ENCODE results near the gene DUSP8. TPM values are rescaled to one million over a fixed set of nuclear protein-coding genes. Genes with fewer than 3 reads are reported as not detected.

DUSP8 gene
- total and polyA plus RNA-seq, 8 donors, result 0.80 to 21.8 (median 1.7) TPM

DNA sequence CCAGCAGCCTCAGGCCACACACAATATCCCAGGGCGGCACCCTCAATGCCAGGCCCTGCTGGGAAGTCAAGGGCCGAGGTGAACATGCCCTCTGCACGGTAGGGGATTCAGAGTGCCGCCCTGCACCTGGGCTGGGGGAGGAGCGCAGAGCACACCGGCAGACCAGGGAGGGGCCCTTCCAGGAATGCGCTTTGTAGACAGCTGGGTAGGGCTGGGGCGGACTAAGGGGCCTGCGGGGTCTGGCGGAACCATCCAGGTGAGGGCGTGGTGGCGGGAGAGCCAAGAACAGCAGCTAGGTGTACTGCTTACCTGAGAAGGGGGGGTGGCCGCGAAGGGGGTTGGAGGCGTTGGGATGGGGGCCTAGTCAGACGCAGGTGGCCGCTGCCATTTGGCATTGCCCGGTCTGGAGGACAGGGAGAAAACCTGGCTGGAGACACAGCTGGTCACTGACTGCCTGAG, 26.0 kb downstream of the DUSP8 start:
- intact Hi-C loops (cut with DNase I), result no loop called here
- peaks cover 17 to 60% of the 10 kb centered on the region in 2 donors for H3K27me3 ChIP-seq

DNA sequence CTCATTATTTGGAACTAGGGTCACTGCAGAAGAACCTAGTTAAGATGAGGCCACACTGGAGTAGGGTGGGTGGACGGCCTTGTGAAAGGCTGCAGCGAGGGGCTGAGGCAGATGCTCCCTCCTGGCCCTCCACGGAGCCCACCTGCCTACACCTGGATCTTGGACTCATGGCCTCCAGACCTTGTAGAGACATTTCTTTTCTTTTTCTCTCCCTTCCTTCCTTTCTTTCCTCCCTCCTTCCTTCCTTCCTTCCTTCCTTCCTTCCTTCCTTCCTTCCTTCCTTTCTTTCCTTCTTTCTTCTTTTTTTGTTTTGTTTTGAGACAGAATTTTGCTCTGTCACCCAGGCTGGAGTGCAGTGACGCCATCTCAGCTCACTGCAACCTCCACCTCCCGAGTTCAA, 26.6 kb downstream of the DUSP8 start:
- H3K4me3 ChIP-seq, result no peak overlapping the region
- H3K27ac ChIP-seq, result no peak overlapping the region
- H3K27me3 ChIP-seq, result peaks cover 17 to 60% of the 10 kb centered on the region in 2 donors
- DNase-seq (peak in 1 of 4 donors; percentile 26), ATAC-seq (no peak)
- no peaks in the 10 kb centered on the region for H3K36me3 ChIP-seq
- no peaks in the 10 kb centered on the region for H3K9me3 ChIP-seq
- H3K4me1 ChIP-seq, result peaks cover 13 to 25% of the 10 kb centered on the region in 2 donors
- intact Hi-C loops (cut with DNase I), result no loop called here
- TF ChIP-seq, protein P1, sequence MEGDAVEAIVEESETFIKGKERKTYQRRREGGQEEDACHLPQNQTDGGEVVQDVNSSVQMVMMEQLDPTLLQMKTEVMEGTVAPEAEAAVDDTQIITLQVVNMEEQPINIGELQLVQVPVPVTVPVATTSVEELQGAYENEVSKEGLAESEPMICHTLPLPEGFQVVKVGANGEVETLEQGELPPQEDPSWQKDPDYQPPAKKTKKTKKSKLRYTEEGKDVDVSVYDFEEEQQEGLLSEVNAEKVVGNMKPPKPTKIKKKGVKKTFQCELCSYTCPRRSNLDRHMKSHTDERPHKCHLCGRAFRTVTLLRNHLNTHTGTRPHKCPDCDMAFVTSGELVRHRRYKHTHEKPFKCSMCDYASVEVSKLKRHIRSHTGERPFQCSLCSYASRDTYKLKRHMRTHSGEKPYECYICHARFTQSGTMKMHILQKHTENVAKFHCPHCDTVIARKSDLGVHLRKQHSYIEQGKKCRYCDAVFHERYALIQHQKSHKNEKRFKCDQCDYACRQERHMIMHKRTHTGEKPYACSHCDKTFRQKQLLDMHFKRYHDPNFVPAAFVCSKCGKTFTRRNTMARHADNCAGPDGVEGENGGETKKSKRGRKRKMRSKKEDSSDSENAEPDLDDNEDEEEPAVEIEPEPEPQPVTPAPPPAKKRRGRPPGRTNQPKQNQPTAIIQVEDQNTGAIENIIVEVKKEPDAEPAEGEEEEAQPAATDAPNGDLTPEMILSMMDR (IDR thresholded peaks at IDR 0.05), result no peak

More for the DNA sequence above, 26.0 kb downstream of the DUSP8 start:
- Histone ChIP-seq H3K4me3 (no peak overlapping the region), H3K36me3 (no peaks in the 10 kb centered on the region), H3K27ac (peak overlapping the region in 1 of 2 donors; percentile 3), H3K4me1 (peaks cover 13 to 25% of the 10 kb centered on the region in 2 donors), H3K9me3 (no peaks in the 10 kb centered on the region)
- ATAC-seq (peak; percentile 43), DNase-seq (peak in 3 of 4 donors; percentile 45 to 63 (median 56))
- TF ChIP-seq, protein P1 (IDR thresholded peaks at IDR 0.05), result no peak

DNA sequence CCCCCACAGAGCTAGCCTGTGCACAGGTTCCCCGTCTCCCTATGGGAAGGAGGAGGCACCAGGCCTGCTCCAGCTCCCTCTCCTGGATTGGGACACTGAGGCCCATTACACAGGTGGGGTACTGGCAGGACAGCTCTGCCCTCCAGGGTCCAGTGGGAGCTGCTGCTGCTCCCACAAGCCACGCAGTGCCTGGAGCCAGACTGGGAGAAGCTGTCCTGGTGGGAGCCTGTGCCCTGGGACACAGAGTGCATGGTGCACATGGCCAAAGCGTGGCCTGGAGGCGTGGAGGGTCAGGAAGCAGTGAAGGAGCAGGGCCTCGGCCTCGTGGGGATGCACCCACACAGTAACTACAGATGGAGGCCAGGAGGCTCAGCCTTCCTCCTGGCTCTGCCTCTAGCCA, 27.5 kb downstream of the DUSP8 start:
- intact Hi-C loops (cut with DNase I), result no loop called here
- peaks cover 17 to 60% of the 10 kb centered on the region in 2 donors for H3K27me3 ChIP-seq
- TF ChIP-seq, protein P1 (IDR thresholded peaks at IDR 0.05), result no peak

DNA sequence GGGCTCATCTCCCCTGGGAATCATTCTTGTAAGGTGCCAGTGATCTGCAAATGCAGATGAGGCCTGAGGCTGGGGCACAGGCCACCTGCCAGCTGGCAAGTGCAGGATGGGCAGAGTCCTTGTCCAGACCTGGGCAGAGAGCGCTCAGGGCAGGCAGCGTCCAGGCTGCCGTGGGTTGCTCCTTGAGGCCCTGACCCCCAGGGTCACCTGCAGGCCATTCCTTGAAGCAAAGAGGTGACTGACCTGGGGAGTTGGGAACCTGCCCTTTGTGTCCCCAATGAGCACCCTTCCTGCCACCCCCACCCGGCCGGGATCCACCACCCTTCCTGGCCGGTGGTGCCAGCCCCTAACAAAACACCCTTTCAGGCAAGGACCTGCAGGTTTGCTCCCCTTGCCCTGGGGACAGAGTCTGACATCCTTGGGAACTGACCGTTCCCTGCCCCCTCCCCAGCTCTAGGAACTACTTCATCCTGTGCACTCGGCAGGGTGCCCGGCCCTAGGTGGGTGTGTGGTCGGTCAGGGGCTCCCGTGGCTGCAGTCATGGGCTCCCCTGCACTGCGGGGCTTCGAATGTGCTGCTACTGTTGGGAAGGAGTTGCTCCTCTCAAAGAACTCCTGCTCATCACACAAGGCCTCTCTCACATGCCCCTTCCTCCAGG, 28.3 kb downstream of the DUSP8 start:
- DNase-seq (peak in 1 of 4 donors; percentile 60), ATAC-seq (no peak)
- Histone ChIP-seq H3K27me3 (peaks cover 17 to 54% of the 10 kb centered on the region in 2 donors), H3K9me3 (no peaks in the 10 kb centered on the region), H3K4me3 (no peak overlapping the region), H3K4me1 (peaks cover 13 to 24% of the 10 kb centered on the region in 2 donors), H3K36me3 (no peaks in the 10 kb centered on the region), H3K27ac (no peak overlapping the region)
- TF ChIP-seq, protein P1 (IDR thresholded peaks at IDR 0.05), result no peak
- intact Hi-C loops (cut with DNase I), result no loop called here

More for the DNA sequence above, 27.5 kb downstream of the DUSP8 start:
- Histone ChIP-seq H3K36me3 (no peaks in the 10 kb centered on the region), H3K27ac (no peak overlapping the region), H3K4me3 (no peak overlapping the region), H3K9me3 (no peaks in the 10 kb centered on the region), H3K4me1 (peaks cover 13 to 25% of the 10 kb centered on the region in 2 donors)
- ATAC-seq (no peak), DNase-seq (peak in 1 of 4 donors; percentile 64)

DNA sequence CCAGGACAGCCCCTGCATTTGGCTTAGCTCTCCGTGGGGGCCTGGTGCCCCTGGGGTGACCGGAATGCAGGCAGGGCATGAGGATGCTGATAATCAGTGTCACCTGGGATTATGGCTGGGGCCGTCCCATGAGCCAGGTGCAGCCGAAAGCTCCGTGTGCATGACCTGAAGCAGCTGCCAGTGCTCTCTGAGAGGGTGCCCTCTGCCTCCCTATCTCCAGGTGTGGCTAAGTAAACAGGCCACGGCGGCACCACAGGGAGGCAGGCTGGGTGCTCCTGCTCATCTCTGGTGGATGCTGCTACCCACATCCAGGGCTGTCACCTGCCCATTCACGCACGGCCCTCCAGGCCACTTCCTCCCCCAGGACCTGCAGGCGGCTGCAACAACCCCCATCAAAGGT, 29.8 kb downstream of the DUSP8 start:
- DNase-seq, result peak in 1 of 4 donors; percentile 64
- Histone ChIP-seq H3K36me3 (no peaks in the 10 kb centered on the region), H3K27me3 (peaks cover 11 to 39% of the 10 kb centered on the region in 2 donors), H3K4me1 (peaks cover 3 to 12% of the 10 kb centered on the region in 2 donors), H3K4me3 (no peak overlapping the region), H3K9me3 (no peaks in the 10 kb centered on the region), H3K27ac (no peak overlapping the region)
- no peak for ATAC-seq
- intact Hi-C loops (cut with DNase I), result no loop called here
- TF ChIP-seq, protein P1 (IDR thresholded peaks at IDR 0.05), result no peak
